Measurements from ENCODE around the gene WDR88.
"Not testable (repeated sequence)": the region's sequence is repeated elsewhere in the genome, so short reads cannot be mapped to it uniquely, and the experiment has no call there.

Gene WDR88

GRCh38 chr19:33207040-33207620 is 75.2 kb downstream of the WDR88 start:
- FAIRE-seq (no peak), DNase-seq (ENCODE audit: insufficient read length, low spot score) (no peak)
- no peak for TF ChIP-seq PAX5 (IDR thresholded peaks at IDR 0.05; ENCODE audit: insufficient read depth, low read length, severe bottlenecking)
- no peak for TF ChIP-seq TAF1 (IDR thresholded peaks at IDR 0.05; ENCODE audit: low read depth, low read length)

- no peak for TF ChIP-seq TAF1 (IDR thresholded peaks at IDR 0.05; ENCODE audit: low read depth, low read length)
- TF ChIP-seq POLR2AphosphoS5 (IDR thresholded peaks at IDR 0.05; ENCODE audit: low read depth, low read length): no peak
- no peak for TF ChIP-seq PAX5 (IDR thresholded peaks at IDR 0.05; ENCODE audit: insufficient read depth, low read length, severe bottlenecking)
- TF ChIP-seq POLR2A (IDR thresholded peaks at IDR 0.05; ENCODE audit: low read depth, low read length): no peak
- no peak for TF ChIP-seq POU2F2 (IDR thresholded peaks at IDR 0.05; ENCODE audit: low read depth, low read length)
- no peak for TF ChIP-seq SPI1 (IDR thresholded peaks at IDR 0.05; ENCODE audit: low read depth, low read length)
Observed at GRCh38 chr19:33207903-33208302, 76.0 kb downstream of the WDR88 start.

GRCh38 chr19:33208371-33208895 is 76.5 kb downstream of the WDR88 start:
- no peak for FAIRE-seq
- no peak for DNase-seq (ENCODE audit: insufficient read length, low spot score)
- TF ChIP-seq PAX5 (IDR thresholded peaks at IDR 0.05; ENCODE audit: insufficient read depth, low read length, severe bottlenecking) (no peak), TAF1 (IDR thresholded peaks at IDR 0.05; ENCODE audit: low read depth, low read length) (no peak), SPI1 (IDR thresholded peaks at IDR 0.05; ENCODE audit: low read depth, low read length) (no peak), POU2F2 (IDR thresholded peaks at IDR 0.05; ENCODE audit: low read depth, low read length) (no peak), POLR2AphosphoS5 (IDR thresholded peaks at IDR 0.05; ENCODE audit: low read depth, low read length) (no peak), POLR2A (IDR thresholded peaks at IDR 0.05; ENCODE audit: low read depth, low read length) (no peak)

More at GRCh38 chr19:33207903-33208302, 76.0 kb downstream of the WDR88 start:
- DNase-seq (ENCODE audit: insufficient read length, low spot score): no peak
- FAIRE-seq: no peak

GRCh38 chr19:33208904-33209849 is 77.3 kb downstream of the WDR88 start:
- TF ChIP-seq PAX5 (IDR thresholded peaks at IDR 0.05; ENCODE audit: insufficient read depth, low read length, severe bottlenecking) (no peak), TAF1 (IDR thresholded peaks at IDR 0.05; ENCODE audit: low read depth, low read length) (no peak), SPI1 (IDR thresholded peaks at IDR 0.05; ENCODE audit: low read depth, low read length) (no peak), POU2F2 (IDR thresholded peaks at IDR 0.05; ENCODE audit: low read depth, low read length) (no peak), POLR2A (IDR thresholded peaks at IDR 0.05; ENCODE audit: low read depth, low read length) (no peak), POLR2AphosphoS5 (IDR thresholded peaks at IDR 0.05; ENCODE audit: low read depth, low read length) (no peak)

GRCh38 chr19:33209850-33210230 is 77.9 kb downstream of the WDR88 start:
- DNase-seq (ENCODE audit: insufficient read length, low spot score); FAIRE-seq: not testable (repeated sequence)

More at GRCh38 chr19:33208904-33209849, 77.3 kb downstream of the WDR88 start:
- no peak for FAIRE-seq
- no peak for DNase-seq (ENCODE audit: insufficient read length, low spot score)

GRCh38 chr19:33210266-33210940 is 78.5 kb downstream of the WDR88 start:
- FAIRE-seq (no peak), DNase-seq (ENCODE audit: insufficient read length, low spot score) (no peak)
- TF ChIP-seq TAF1 (IDR thresholded peaks at IDR 0.05; ENCODE audit: low read depth, low read length): no peak
- TF ChIP-seq POLR2A (IDR thresholded peaks at IDR 0.05; ENCODE audit: low read depth, low read length): no peak
- TF ChIP-seq POU2F2 (IDR thresholded peaks at IDR 0.05; ENCODE audit: low read depth, low read length): no peak
- no peak for TF ChIP-seq PAX5 (IDR thresholded peaks at IDR 0.05; ENCODE audit: insufficient read depth, low read length, severe bottlenecking)
- no peak for TF ChIP-seq SPI1 (IDR thresholded peaks at IDR 0.05; ENCODE audit: low read depth, low read length)
- TF ChIP-seq POLR2AphosphoS5 (IDR thresholded peaks at IDR 0.05; ENCODE audit: low read depth, low read length): no peak

- no peak for TF ChIP-seq TAF1 (IDR thresholded peaks at IDR 0.05; ENCODE audit: low read depth, low read length)
- no peak for TF ChIP-seq SPI1 (IDR thresholded peaks at IDR 0.05; ENCODE audit: low read depth, low read length)
- no peak for TF ChIP-seq POLR2A (IDR thresholded peaks at IDR 0.05; ENCODE audit: low read depth, low read length)
- no peak for TF ChIP-seq POU2F2 (IDR thresholded peaks at IDR 0.05; ENCODE audit: low read depth, low read length)
- no peak for TF ChIP-seq POLR2AphosphoS5 (IDR thresholded peaks at IDR 0.05; ENCODE audit: low read depth, low read length)
- TF ChIP-seq PAX5 (IDR thresholded peaks at IDR 0.05; ENCODE audit: insufficient read depth, low read length, severe bottlenecking): no peak
- DNase-seq (ENCODE audit: insufficient read length, low spot score) (no peak), FAIRE-seq (no peak)
Observed at GRCh38 chr19:33211794-33212435, 80.0 kb downstream of the WDR88 start.

GRCh38 chr19:33212436-33213172 is 80.7 kb downstream of the WDR88 start:
- DNase-seq (ENCODE audit: insufficient read length, low spot score) (no peak), FAIRE-seq (no peak)
- TF ChIP-seq POLR2A (IDR thresholded peaks at IDR 0.05; ENCODE audit: low read depth, low read length): no peak
- no peak for TF ChIP-seq SPI1 (IDR thresholded peaks at IDR 0.05; ENCODE audit: low read depth, low read length)
- no peak for TF ChIP-seq TAF1 (IDR thresholded peaks at IDR 0.05; ENCODE audit: low read depth, low read length)
- TF ChIP-seq PAX5 (IDR thresholded peaks at IDR 0.05; ENCODE audit: insufficient read depth, low read length, severe bottlenecking): no peak
- no peak for TF ChIP-seq POLR2AphosphoS5 (IDR thresholded peaks at IDR 0.05; ENCODE audit: low read depth, low read length)
- no peak for TF ChIP-seq POU2F2 (IDR thresholded peaks at IDR 0.05; ENCODE audit: low read depth, low read length)

All from GM12891 (cell line).